PFSK-1 (cell line): ENCODE data around the gene NUDT11.

Experiments used
- FOXP2 ChIP-seq: optimal IDR thresholded peaks from 2 replicates; pipeline ENCODE3; 2011; ENCODE audit warnings: borderline replicate concordance, control low read depth, inconsistent platforms; ENCODE audit not compliant: insufficient read depth; ENCODE audit errors: extremely low read length, extremely low read depth
- POLR2AphosphoS5 ChIP-seq: IDR thresholded peaks from 2 replicates; pipeline ENCODE4 v1.6.1; 2012; ENCODE audit warnings: low read depth, mild to moderate bottlenecking, control low read depth, low read length, moderate library complexity
- REST ChIP-seq, 2 experiments: IDR thresholded peaks; 2 replicates each; pipeline versions ENCODE4 v1.6.1 to v1.8.0; 2011 to 2012; ENCODE audit warnings: low read depth in 2 of 2, low read length in 2 of 2, control low read depth in 1 of 2, inconsistent platforms in 1 of 2, mild to moderate bottlenecking in 1 of 2, moderate library complexity in 1 of 2; ENCODE audit not compliant: insufficient read depth in 1 of 2
- SIN3A ChIP-seq: IDR thresholded peaks from 2 replicates; pipeline ENCODE4 v1.6.1; 2012; ENCODE audit warnings: mild to moderate bottlenecking, low read length, moderate library complexity, borderline replicate concordance; ENCODE audit not compliant: insufficient read depth
- TAF1 ChIP-seq: IDR thresholded peaks from 2 replicates; pipeline ENCODE4 v1.6.1; 2012; ENCODE audit warnings: low read length, control low read depth, borderline replicate concordance; ENCODE audit not compliant: insufficient read depth

DNA sequence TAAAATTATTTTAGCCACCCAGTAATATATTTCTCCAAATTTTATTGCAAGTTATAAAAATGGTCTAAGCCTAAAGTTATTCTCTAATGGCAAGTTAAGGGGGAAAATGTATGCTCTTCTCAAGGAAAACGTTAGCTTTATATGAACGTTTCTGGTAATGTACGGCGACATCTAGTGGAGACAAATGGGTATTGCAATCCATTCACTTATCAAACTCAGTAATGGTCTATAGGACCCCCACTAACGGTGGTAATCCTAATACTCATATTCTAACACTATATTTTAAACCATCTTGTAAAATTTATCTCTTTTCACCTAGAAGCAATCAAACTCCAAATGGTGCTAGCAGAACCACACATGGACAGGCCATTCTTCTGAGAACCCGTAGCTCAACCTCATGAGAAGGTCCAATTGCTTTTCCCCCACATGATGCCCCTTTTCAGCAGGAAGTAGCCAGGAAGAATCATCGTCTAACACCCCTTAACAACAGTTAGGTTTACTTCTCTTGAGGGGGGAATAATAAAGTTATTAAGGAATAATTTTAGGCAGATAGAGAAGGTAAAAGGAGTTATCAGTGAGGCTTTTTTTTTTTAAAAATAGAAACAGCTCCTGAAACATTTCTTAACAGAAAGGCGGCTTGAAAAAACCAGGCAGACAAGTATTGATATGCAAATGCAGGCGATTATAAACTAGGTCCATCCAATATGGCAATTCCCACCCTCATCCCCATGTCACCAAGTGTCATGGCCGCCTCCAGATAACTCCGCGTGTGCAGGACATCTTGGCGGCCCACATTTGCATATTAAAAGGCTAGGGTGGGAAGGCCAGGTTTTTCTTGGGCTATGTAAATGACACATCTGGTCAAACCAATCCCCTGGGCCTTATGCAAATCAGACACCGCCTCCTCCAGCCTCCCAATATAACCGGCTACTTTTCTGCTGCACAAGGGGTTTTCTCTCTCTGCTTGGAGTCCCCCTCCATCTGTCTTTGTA lies 35.0 kb downstream of the NUDT11 start:
- TF ChIP-seq TAF1: no peak
- TF ChIP-seq REST (IDR thresholded peaks at IDR 0.05; ENCODE audit: insufficient read depth in 1 of 2, low read depth in 2 of 2, low read length in 2 of 2): no peak
- TF ChIP-seq POLR2AphosphoS5: no peak
- TF ChIP-seq SIN3A: no peak
- TF ChIP-seq FOXP2: no peak
